MM.1S (cell line): ENCODE data around the gene CNOT4.

Experiments
- CTCF ChIP-seq: fragments of 300-600 bp; sonication (generic); IDR thresholded peaks from 2 replicates; pipeline ENCODE4 v1.5.1; 2016; ENCODE audit warnings: antibody characterized with exemption, low read length, mixed read lengths
- EZH2 ChIP-seq: fragments of 300-600 bp; sonication (generic); optimal IDR thresholded peaks from 2 replicates; pipeline ENCODE3; 2017; ENCODE audit warnings: low read depth, mild to moderate bottlenecking, antibody characterized with exemption, low read length, mixed read lengths
- EZH2phosphoT487 ChIP-seq: fragments of 300-600 bp; sonication (generic); IDR thresholded peaks from 2 replicates; pipeline ENCODE4 v1.6.1; 2018; ENCODE audit warnings: antibody characterized with exemption, low read length

DNA sequence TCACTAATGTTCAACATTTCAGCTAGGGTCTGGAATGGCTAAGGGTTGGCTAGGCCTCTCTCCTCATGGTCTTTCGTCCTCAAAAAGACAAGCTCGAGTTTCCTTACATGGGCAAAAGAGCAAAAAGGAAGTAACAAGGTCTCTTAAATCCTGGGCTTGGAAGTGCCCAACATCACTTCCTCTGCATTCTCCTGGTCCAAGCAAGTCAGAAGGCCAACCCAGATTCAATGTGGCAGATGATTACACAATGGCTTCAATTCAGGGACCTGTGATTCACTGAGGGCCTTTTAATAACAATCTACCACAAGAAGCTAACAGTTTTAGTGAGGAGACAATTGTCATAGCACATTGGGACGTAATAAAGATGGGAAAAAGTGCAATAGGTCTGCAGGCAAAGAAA, 43.4 kb upstream of the CNOT4 start:
- no peak for TF ChIP-seq CTCF
- no peak for TF ChIP-seq EZH2
- TF ChIP-seq EZH2phosphoT487 = no peak
